OCI-LY1 (cell line): Measurements from ENCODE around the gene DMAP1.

Experiments
- H2AFZ ChIP-seq: fragments of 200-600 bp; sonication (generic), shearing (Covaris generic); 2 replicates; pipeline ENCODE4 v1.6.0; 2014; ENCODE audit warnings: antibody characterized with exemption, mild to moderate bottlenecking, low read length
- H3F3A ChIP-seq: fragments of 200-600 bp; sonication (generic), shearing (Covaris generic); 2 replicates; pipeline ENCODE4 v1.6.0; 2014; ENCODE audit warnings: mild to moderate bottlenecking, antibody characterized with exemption, low read length, moderate library complexity; ENCODE audit not compliant: insufficient read depth
- H3K27ac ChIP-seq: fragments of 200-600 bp; sonication (generic); 2 replicates; pipeline ENCODE4 v1.5.1; 2014; ENCODE audit warnings: low read length, mixed run types, mild to moderate bottlenecking, low read depth; ENCODE audit not compliant: poor library complexity, severe bottlenecking
- H3K27me3 ChIP-seq: fragments of 200-600 bp; sonication (generic); 2 replicates; pipeline ENCODE4 v1.6.0; 2014; ENCODE audit warnings: antibody characterized with exemption, mild to moderate bottlenecking, low read length, moderate library complexity; ENCODE audit not compliant: insufficient read depth
- H3K36me3 ChIP-seq: fragments of 200-600 bp; sonication (generic); 2 replicates; pipeline ENCODE4 v1.6.1; 2014; ENCODE audit warnings: mild to moderate bottlenecking, antibody characterized with exemption, low read length, moderate library complexity, mixed read lengths; ENCODE audit not compliant: insufficient read depth
- H3K4me1 ChIP-seq: fragments of 200-600 bp; sonication (generic); 2 replicates; pipeline ENCODE4 v1.5.1; 2014; ENCODE audit warnings: mild to moderate bottlenecking, low read length, moderate library complexity; ENCODE audit not compliant: insufficient read depth, severe bottlenecking
- H3K4me2 ChIP-seq: fragments of 200-600 bp; sonication (generic), shearing (Covaris generic); 2 replicates; pipeline ENCODE4 v1.6.1; 2014; ENCODE audit warnings: low read length
- H3K4me3 ChIP-seq: fragments of 200-600 bp; sonication (generic); 2 replicates; pipeline ENCODE4 v1.5.1; 2014; ENCODE audit warnings: low read length, low read depth, mild to moderate bottlenecking, mixed read lengths; ENCODE audit not compliant: poor library complexity, severe bottlenecking
- H3K79me2 ChIP-seq: fragments of 200-600 bp; shearing (Covaris generic); 2 replicates; pipeline ENCODE4 v1.6.1; 2016; ENCODE audit warnings: mixed run types, low read length, mixed read lengths; ENCODE audit not compliant: insufficient read depth
- H3K9ac ChIP-seq: fragments of 200-600 bp; sonication (generic), shearing (Covaris generic); 2 replicates; pipeline ENCODE4 v1.6.1; 2014; ENCODE audit warnings: mild to moderate bottlenecking, low read length, mixed read lengths
- H3K9me2 ChIP-seq: fragments of 200-600 bp; sonication (generic), shearing (Covaris generic); 2 replicates; pipeline ENCODE4 v1.6.1; 2014; ENCODE audit warnings: low read depth, mild to moderate bottlenecking, low read length, mixed read lengths
- H3K9me3 ChIP-seq: fragments of 200-600 bp; shearing (Covaris generic); 2 replicates; pipeline ENCODE4 v1.6.1; 2014; ENCODE audit warnings: low read length, mixed read lengths
- H4K20me1 ChIP-seq: fragments of 200-600 bp; sonication (generic), shearing (Covaris generic); 2 replicates; pipeline ENCODE4 v1.6.0; 2016; ENCODE audit warnings: mild to moderate bottlenecking, low read length; ENCODE audit not compliant: insufficient read depth
- CTCF ChIP-seq: fragments of 200-600 bp; sonication (generic), shearing (Covaris generic); IDR thresholded peaks from 2 replicates; pipeline ENCODE4 v1.5.1; 2017; ENCODE audit warnings: mild to moderate bottlenecking, antibody characterized with exemption, low read length, moderate library complexity, mixed read lengths
- EZH2 ChIP-seq: fragments of 200-600 bp; sonication (generic), shearing (Covaris generic); IDR thresholded peaks from 2 replicates; pipeline ENCODE4 v1.8.0; 2017; ENCODE audit warnings: borderline replicate concordance, mixed run types, mild to moderate bottlenecking, antibody characterized with exemption, low read length, moderate library complexity, mixed read lengths

DMAP1 gene

GRCh38 chr1:44249543-44249942 is 36.3 kb downstream of the DMAP1 start:
- Histone ChIP-seq H3F3A (no peaks in the 10 kb centered on the region), H3K36me3 (no peaks in the 10 kb centered on the region), H2AFZ (no peak overlapping the region), H3K9ac (no peak overlapping the region), H4K20me1 (no peaks in the 10 kb centered on the region), H3K27ac (no peak overlapping the region), H3K4me3 (no peak overlapping the region), H3K79me2 (no peaks in the 10 kb centered on the region), H3K27me3 (no peaks in the 10 kb centered on the region), H3K4me1 (no peaks in the 10 kb centered on the region), H3K9me2 (no peaks in the 10 kb centered on the region), H3K4me2 (no peak overlapping the region), H3K9me3 (no peaks in the 10 kb centered on the region)
- TF ChIP-seq EZH2 = no peak
- no peak for TF ChIP-seq CTCF

GRCh38 chr1:44250068-44250781 is 37.0 kb downstream of the DMAP1 start:
- Histone ChIP-seq H3K27ac (no peak overlapping the region), H3K79me2 (no peaks in the 10 kb centered on the region), H3K9me2 (no peaks in the 10 kb centered on the region), H2AFZ (no peak overlapping the region), H3K4me1 (no peaks in the 10 kb centered on the region), H3K9me3 (no peaks in the 10 kb centered on the region), H3K27me3 (no peaks in the 10 kb centered on the region), H3K9ac (no peak overlapping the region), H3K4me2 (no peak overlapping the region), H3K4me3 (no peak overlapping the region), H3K36me3 (no peaks in the 10 kb centered on the region), H3F3A (no peaks in the 10 kb centered on the region), H4K20me1 (no peaks in the 10 kb centered on the region)
- TF ChIP-seq CTCF (no peak), EZH2 (no peak)

GRCh38 chr1:44251486-44251885 is 38.2 kb downstream of the DMAP1 start:
- TF ChIP-seq EZH2 (no peak), CTCF (no peak)
- no peaks in the 10 kb centered on the region for H3K4me1 ChIP-seq
- no peaks in the 10 kb centered on the region for H3K27me3 ChIP-seq
- no peak overlapping the region for H3K4me3 ChIP-seq
- no peaks in the 10 kb centered on the region for H3K79me2 ChIP-seq
- no peaks in the 10 kb centered on the region for H3F3A ChIP-seq
- no peak overlapping the region for H3K4me2 ChIP-seq
- no peak overlapping the region for H3K9ac ChIP-seq
- H3K9me3 ChIP-seq = no peaks in the 10 kb centered on the region
- no peak overlapping the region for H2AFZ ChIP-seq
- no peaks in the 10 kb centered on the region for H4K20me1 ChIP-seq
- 0 out of 2 replicates have a peak, but pooled peaks cover 3% of the 10 kb centered on the region for H3K36me3 ChIP-seq
- H3K27ac ChIP-seq = no peak overlapping the region
- no peaks in the 10 kb centered on the region for H3K9me2 ChIP-seq
